ENCODE data around the gene RASD2.

RASD2 gene

DNA sequence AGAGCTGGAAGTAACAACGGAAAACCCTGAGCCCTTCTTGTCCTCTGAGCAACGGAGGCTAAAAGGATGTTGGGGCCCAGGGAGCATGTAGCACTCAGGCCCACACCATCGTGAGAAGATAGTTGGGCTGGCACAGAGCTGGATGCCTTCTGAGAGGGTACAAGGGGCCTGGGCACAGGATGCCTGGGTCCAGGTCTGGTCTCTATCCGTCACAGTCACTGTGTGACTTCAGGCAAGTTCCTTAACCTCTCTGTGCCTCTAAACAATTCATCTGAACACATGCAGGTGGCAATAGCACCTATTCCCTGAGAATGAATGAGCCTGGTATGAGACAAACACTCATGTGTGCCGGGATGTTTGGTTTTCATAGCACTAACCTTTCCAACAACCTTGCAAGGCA, 47.3 kb downstream of the RASD2 start:
- no peak overlapping the region for H3K27ac ChIP-seq
- in situ Hi-C loops (cut with HindIII; ENCODE audit: low pct_ligation_motif_present, low sequenced_read_pairs) = loop anchor here (25.0 kb wide), 1 partner anchor 151 kb away; no protein-coding TSS in a partner anchor
- no peak for DNase-seq
- H3K27me3 ChIP-seq (replicated peaks) = no peaks in the 10 kb centered on the region
- TF ChIP-seq, protein P1, sequence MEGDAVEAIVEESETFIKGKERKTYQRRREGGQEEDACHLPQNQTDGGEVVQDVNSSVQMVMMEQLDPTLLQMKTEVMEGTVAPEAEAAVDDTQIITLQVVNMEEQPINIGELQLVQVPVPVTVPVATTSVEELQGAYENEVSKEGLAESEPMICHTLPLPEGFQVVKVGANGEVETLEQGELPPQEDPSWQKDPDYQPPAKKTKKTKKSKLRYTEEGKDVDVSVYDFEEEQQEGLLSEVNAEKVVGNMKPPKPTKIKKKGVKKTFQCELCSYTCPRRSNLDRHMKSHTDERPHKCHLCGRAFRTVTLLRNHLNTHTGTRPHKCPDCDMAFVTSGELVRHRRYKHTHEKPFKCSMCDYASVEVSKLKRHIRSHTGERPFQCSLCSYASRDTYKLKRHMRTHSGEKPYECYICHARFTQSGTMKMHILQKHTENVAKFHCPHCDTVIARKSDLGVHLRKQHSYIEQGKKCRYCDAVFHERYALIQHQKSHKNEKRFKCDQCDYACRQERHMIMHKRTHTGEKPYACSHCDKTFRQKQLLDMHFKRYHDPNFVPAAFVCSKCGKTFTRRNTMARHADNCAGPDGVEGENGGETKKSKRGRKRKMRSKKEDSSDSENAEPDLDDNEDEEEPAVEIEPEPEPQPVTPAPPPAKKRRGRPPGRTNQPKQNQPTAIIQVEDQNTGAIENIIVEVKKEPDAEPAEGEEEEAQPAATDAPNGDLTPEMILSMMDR (IDR thresholded peaks at IDR 0.05; ENCODE audit: low read depth, low read length, missing control alignments) = no peak
- H3K4me3 ChIP-seq (ENCODE audit: low read depth, low read length) = no peak overlapping the region
- H3K36me3 ChIP-seq (replicated peaks) = no peaks in the 10 kb centered on the region

DNA sequence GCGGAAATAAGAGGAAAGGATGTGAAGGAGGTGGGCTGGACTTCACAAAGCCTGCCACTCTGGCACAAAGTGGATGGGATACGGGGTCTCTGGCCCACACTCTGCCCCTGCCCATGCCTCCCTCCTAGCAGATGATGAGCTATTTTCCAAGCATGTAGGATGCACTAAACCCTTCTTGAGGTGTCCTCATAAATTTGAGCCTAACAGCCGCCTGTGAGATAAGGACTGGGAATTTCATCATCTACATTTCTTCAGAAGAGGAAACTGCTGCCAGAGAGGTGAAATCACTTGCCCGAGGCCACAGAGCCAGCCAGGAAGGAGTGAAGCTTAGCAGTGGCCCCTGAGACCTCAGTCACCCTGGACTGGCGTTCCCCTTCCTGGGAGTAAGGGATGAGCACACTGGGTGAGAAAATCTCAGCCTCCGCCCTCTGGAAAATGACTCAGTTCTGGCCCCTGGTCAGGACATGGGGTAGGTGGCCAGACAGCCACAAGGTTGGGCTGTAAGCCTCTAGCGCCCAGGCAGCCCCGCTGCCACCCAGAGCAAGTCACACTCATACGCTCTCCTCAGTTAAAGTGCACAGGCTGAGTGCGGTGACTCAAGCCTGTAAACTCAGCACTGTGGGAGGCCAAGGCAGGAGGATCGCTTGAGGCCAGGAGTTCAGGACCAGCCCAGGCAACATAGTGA, 48.6 kb downstream of the RASD2 start:
- H3K27ac ChIP-seq = no peak overlapping the region
- in situ Hi-C loops (cut with HindIII; ENCODE audit: low pct_ligation_motif_present, low sequenced_read_pairs) = loop anchor here (25.0 kb wide), 1 partner anchor 152 kb away; no protein-coding TSS in a partner anchor

DNA sequence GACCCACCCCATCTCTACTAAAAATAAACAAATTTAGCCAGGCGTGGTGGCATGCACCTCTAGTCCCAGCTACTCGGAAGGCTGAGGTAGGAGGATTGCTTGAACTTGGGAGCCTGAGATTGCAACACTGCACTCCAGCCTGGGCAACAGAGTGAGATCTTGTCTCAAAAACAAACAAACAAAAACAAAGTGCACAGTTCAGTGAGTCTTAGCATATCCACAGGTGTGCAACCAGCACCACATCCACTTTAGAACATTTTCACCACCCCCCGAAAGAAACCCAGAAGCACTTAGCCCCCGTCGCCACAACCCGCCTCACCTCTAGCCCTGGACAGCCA, 49.1 kb downstream of the RASD2 start:
- no peaks in the 10 kb centered on the region for H3K27me3 ChIP-seq (replicated peaks)
- H3K36me3 ChIP-seq (replicated peaks) = no peaks in the 10 kb centered on the region
- no peak overlapping the region for H3K4me3 ChIP-seq (ENCODE audit: low read depth, low read length)
- in situ Hi-C loops (cut with HindIII; ENCODE audit: low pct_ligation_motif_present, low sequenced_read_pairs) = loop anchor here (25.0 kb wide), 1 partner anchor 152 kb away; no protein-coding TSS in a partner anchor
- TF ChIP-seq, protein P1 (IDR thresholded peaks at IDR 0.05; ENCODE audit: low read depth, low read length, missing control alignments) = no peak
- DNase-seq = no peak
- H3K27ac ChIP-seq = no peak overlapping the region

More for the DNA sequence above, 48.6 kb downstream of the RASD2 start:
- no peak overlapping the region for H3K4me3 ChIP-seq (ENCODE audit: low read depth, low read length)
- TF ChIP-seq, protein P1 (IDR thresholded peaks at IDR 0.05; ENCODE audit: low read depth, low read length, missing control alignments) = peak; percentile 27
- H3K36me3 ChIP-seq (replicated peaks) = no peaks in the 10 kb centered on the region
- DNase-seq = peak; percentile 65
- no peaks in the 10 kb centered on the region for H3K27me3 ChIP-seq (replicated peaks)

DNA sequence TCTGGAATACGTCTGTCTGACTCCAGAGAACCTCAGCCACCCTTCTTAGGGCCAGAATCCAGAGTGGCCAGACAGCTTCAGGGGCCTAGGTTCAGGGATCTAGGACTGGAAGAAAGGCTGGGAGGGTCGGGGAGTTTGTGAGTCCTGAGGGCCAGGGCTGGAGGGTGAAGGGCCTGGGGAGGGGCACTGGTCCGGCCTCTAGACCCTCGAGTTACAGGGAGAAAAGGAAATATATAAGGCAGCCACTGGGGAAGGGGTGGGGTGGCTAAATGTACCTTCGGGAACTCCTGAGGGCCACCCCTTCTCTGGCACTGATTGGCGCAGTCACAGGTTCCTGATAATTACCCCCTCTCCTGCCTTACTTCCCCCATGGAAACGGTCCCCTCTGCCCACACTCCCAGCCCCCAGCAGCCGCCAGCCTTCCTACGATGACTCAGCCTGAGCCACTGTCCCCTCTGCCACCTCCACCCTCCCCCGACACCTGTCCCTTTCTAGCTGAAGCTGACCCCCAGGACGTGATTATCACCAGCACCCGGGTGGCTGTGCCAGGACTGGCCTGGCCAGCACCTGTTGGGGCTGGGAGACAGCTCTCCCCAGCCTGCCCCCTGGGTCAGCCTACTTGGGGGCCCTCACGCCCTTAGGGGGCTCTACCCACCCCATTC, 50.1 kb downstream of the RASD2 start:
- in situ Hi-C loops (cut with HindIII; ENCODE audit: low pct_ligation_motif_present, low sequenced_read_pairs) = loop anchor here (25.0 kb wide), 1 partner anchor 153 kb away; no protein-coding TSS in a partner anchor
- no peaks in the 10 kb centered on the region for H3K36me3 ChIP-seq (replicated peaks)
- TF ChIP-seq, protein P1 (IDR thresholded peaks at IDR 0.05; ENCODE audit: low read depth, low read length, missing control alignments) = no peak
- DNase-seq = no peak
- H3K27ac ChIP-seq = no peak overlapping the region
- H3K4me3 ChIP-seq (ENCODE audit: low read depth, low read length) = no peak overlapping the region
- no peaks in the 10 kb centered on the region for H3K27me3 ChIP-seq (replicated peaks)

DNA sequence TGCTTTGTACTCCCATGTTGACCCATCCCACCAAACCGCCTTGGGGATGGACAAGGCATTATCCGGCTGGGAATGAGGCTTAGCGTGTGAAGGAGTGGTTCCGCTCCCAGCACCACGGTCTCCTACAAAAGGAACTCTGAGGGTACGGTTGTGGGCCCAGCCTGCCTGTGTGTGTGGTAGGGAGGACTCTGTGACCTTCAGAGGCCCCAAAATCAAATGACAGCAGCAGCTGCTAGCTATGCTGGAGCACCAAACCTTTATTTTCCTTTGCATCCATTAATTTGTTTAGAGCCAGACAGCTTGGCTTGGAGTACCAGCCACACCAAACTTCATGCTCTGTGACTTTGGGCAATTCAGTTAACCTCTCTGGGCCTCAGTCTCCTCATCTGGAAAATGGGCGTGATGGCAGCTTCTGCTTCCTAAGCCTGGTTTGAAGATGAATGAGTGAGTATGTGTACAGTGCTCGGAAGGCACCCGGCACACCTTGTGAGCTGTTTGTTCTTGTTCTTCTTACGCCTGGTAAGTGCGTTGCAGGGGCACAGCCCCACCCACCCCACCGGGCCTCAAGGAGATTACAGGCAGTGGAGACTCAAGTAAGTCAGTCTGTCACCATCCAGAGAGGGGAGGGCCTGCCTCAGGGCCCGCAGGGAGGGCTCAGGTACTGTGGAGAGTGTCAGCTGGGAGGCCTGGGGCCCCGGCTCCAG, 51.2 kb downstream of the RASD2 start:
- Histone ChIP-seq H3K27ac (no peak overlapping the region), H3K36me3 (replicated peaks) (no peaks in the 10 kb centered on the region), H3K4me3 (ENCODE audit: low read depth, low read length) (no peak overlapping the region), H3K27me3 (replicated peaks) (no peaks in the 10 kb centered on the region)
- TF ChIP-seq, protein P1 (IDR thresholded peaks at IDR 0.05; ENCODE audit: low read depth, low read length, missing control alignments) = no peak
- in situ Hi-C loops (cut with HindIII; ENCODE audit: low pct_ligation_motif_present, low sequenced_read_pairs) = loop anchor here (25.0 kb wide), 1 partner anchor 155 kb away; no protein-coding TSS in a partner anchor
- no peak for DNase-seq

Data from brain microvascular endothelial cell (primary cell).